GM23338 (cell line): ENCODE measurements around the gene DESI2.

Source experiments
- CREB1 ChIP-seq: fragments of 250-450 bp; sonication (Bioruptor Pico); IDR thresholded peaks from 2 replicates; pipeline ENCODE4 v1.5.0; 2020; ENCODE audit warnings: low read depth, mild to moderate bottlenecking, moderate library complexity
- TF ChIP-seq, protein P1 (sequence below), 2 experiments: fragments of 200-600 bp in 1 of 2; sonication (generic) in 1 of 2; conservative IDR thresholded peaks; 2 replicates each; pipeline versions ENCODE4 v1.5.1 to v1.6.1; 2016 to 2017; ENCODE audit warnings: antibody characterized with exemption in 2 of 2, low read depth in 2 of 2, mild to moderate bottlenecking in 2 of 2, moderate library complexity in 1 of 2

DNA sequence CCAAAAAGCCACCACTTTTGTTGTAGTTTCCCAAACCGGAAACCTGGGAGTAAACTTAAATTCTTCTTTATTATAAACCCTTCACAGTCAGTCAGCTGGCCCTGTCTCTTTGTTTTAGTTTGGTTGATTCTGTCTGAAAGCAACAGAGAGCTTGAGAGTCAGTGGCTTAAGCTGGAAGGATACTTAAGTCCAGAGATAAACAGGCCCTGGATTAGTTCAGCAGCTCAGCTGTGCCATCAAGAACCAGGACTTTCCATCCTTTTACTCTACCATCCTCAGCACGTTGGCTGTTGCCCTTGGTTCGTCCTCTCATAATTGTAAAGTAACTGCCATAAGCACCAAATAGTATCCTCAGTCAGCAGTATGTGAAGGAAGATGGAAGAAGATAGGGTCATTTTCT lies 4.5 kb downstream of the DESI2 start:
- TF ChIP-seq, protein P1, sequence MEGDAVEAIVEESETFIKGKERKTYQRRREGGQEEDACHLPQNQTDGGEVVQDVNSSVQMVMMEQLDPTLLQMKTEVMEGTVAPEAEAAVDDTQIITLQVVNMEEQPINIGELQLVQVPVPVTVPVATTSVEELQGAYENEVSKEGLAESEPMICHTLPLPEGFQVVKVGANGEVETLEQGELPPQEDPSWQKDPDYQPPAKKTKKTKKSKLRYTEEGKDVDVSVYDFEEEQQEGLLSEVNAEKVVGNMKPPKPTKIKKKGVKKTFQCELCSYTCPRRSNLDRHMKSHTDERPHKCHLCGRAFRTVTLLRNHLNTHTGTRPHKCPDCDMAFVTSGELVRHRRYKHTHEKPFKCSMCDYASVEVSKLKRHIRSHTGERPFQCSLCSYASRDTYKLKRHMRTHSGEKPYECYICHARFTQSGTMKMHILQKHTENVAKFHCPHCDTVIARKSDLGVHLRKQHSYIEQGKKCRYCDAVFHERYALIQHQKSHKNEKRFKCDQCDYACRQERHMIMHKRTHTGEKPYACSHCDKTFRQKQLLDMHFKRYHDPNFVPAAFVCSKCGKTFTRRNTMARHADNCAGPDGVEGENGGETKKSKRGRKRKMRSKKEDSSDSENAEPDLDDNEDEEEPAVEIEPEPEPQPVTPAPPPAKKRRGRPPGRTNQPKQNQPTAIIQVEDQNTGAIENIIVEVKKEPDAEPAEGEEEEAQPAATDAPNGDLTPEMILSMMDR (conservative IDR thresholded peaks at IDR 0.05; ENCODE audit: low read depth in 2 of 2) = no peak
- TF ChIP-seq CREB1 (CRISPR knock-in tag) = no peak
